ENCODE data around the gene CLSTN2. TPM values are rescaled to one million over a fixed set of nuclear protein-coding genes. Genes with fewer than 3 reads are reported as not detected.

The CLSTN2 gene
- total RNA-seq, 1 experiment from 2014 or later, result 0.07 TPM

- H3K4me1 Mint-ChIP-seq (ENCODE audit: low read depth, unreplicated experiment), result no peaks in the 10 kb centered on the region
Observed at GRCh38 chr3:140568131-140568530, 633.1 kb downstream of the CLSTN2 start.

GRCh38 chr3:140568842-140569520 lies 634.0 kb downstream of the CLSTN2 start:
- no TSS peak for BruUV-seq (replicated peaks)
- intact Hi-C loops (cut with micrococcal nuclease; ENCODE audit: unreplicated experiment), result no loop called here
- Mint-ChIP-seq H3K4me3 (ENCODE audit: low read depth, unreplicated experiment) (no peak overlapping the region), H3K27me3 (ENCODE audit: unreplicated experiment) (peaks cover 36% of the 10 kb centered on the region), H3K4me1 (ENCODE audit: low read depth, unreplicated experiment) (no peaks in the 10 kb centered on the region), H3K27ac (ENCODE audit: unreplicated experiment) (no peak overlapping the region), H3K9me3 (ENCODE audit: low read depth, unreplicated experiment) (peaks cover 3% of the 10 kb centered on the region), H3K36me3 (ENCODE audit: insufficient read depth, unreplicated experiment) (no peaks in the 10 kb centered on the region)
- CTCF ChIA-PET, result no interaction called here
- DNase-seq, result no peak
- no peak for TF ChIP-seq CTCF (IDR thresholded peaks at IDR 0.05; ENCODE audit: unreplicated experiment)

More at GRCh38 chr3:140568131-140568530, 633.1 kb downstream of the CLSTN2 start:
- no TSS peak for BruUV-seq (replicated peaks)
- intact Hi-C loops (cut with micrococcal nuclease; ENCODE audit: unreplicated experiment), result no loop called here
- TF ChIP-seq CTCF (IDR thresholded peaks at IDR 0.05; ENCODE audit: unreplicated experiment), result no peak
- Mint-ChIP-seq H3K36me3 (ENCODE audit: insufficient read depth, unreplicated experiment) (no peaks in the 10 kb centered on the region), H3K9me3 (ENCODE audit: low read depth, unreplicated experiment) (peaks cover 3% of the 10 kb centered on the region), H3K4me3 (ENCODE audit: low read depth, unreplicated experiment) (no peak overlapping the region), H3K27ac (ENCODE audit: unreplicated experiment) (no peak overlapping the region), H3K27me3 (ENCODE audit: unreplicated experiment) (peaks cover 36% of the 10 kb centered on the region)
- no peak for DNase-seq
- CTCF ChIA-PET, result no interaction called here

GRCh38 chr3:140570602-140571001 lies 635.6 kb downstream of the CLSTN2 start:
- CTCF ChIA-PET, result no interaction called here
- Mint-ChIP-seq H3K4me1 (ENCODE audit: low read depth, unreplicated experiment) (no peaks in the 10 kb centered on the region), H3K36me3 (ENCODE audit: insufficient read depth, unreplicated experiment) (no peaks in the 10 kb centered on the region), H3K4me3 (ENCODE audit: low read depth, unreplicated experiment) (no peak overlapping the region), H3K27me3 (ENCODE audit: unreplicated experiment) (peaks cover 46% of the 10 kb centered on the region), H3K9me3 (ENCODE audit: low read depth, unreplicated experiment) (peaks cover 3% of the 10 kb centered on the region), H3K27ac (ENCODE audit: unreplicated experiment) (no peak overlapping the region)
- BruUV-seq (replicated peaks), result no TSS peak
- intact Hi-C loops (cut with micrococcal nuclease; ENCODE audit: unreplicated experiment), result no loop called here
- DNase-seq, result no peak
- TF ChIP-seq CTCF (IDR thresholded peaks at IDR 0.05; ENCODE audit: unreplicated experiment), result no peak

GRCh38 chr3:140571836-140572235 lies 636.9 kb downstream of the CLSTN2 start:
- intact Hi-C loops (cut with micrococcal nuclease; ENCODE audit: unreplicated experiment), result no loop called here
- TF ChIP-seq CTCF (IDR thresholded peaks at IDR 0.05; ENCODE audit: unreplicated experiment), result no peak
- Mint-ChIP-seq H3K4me3 (ENCODE audit: low read depth, unreplicated experiment) (no peak overlapping the region), H3K4me1 (ENCODE audit: low read depth, unreplicated experiment) (no peaks in the 10 kb centered on the region), H3K27me3 (ENCODE audit: unreplicated experiment) (peaks cover 40% of the 10 kb centered on the region), H3K27ac (ENCODE audit: unreplicated experiment) (no peak overlapping the region), H3K36me3 (ENCODE audit: insufficient read depth, unreplicated experiment) (no peaks in the 10 kb centered on the region), H3K9me3 (ENCODE audit: low read depth, unreplicated experiment) (peaks cover under 1% of the 10 kb centered on the region)
- no peak for DNase-seq
- no TSS peak for BruUV-seq (replicated peaks)
- CTCF ChIA-PET, result no interaction called here
